GM12864 (cell line): ENCODE data around the gene C13orf42.

ENCODE experiments used
- DNase-seq: peaks from one replicate; pipeline ENCODE4 v3.0.0-alpha.2; 2011; ENCODE audit warnings: low read depth
- H3K4me3 ChIP-seq: 2 replicates; pipeline ENCODE4 v1.5.1; 2011; ENCODE audit warnings: mild to moderate bottlenecking, low read depth, low read length, control low read depth
- CTCF ChIP-seq: IDR thresholded peaks from 2 replicates; pipeline ENCODE4 v1.5.1; 2011; ENCODE audit warnings: low read depth, mild to moderate bottlenecking, moderate library complexity, low read length, control low read depth, inconsistent platforms; ENCODE audit errors: missing control alignments

The C13orf42 gene

GRCh38 chr13:51035469-51035868, 75.6 kb downstream of the C13orf42 start:
- TF ChIP-seq CTCF: no peak
- DNase-seq: no peak
- H3K4me3 ChIP-seq: no peak overlapping the region

- no peak for TF ChIP-seq CTCF
- H3K4me3 ChIP-seq: no peak overlapping the region
- no peak for DNase-seq
Measured at GRCh38 chr13:51034906-51035305, 76.2 kb downstream of the C13orf42 start.

DNA sequence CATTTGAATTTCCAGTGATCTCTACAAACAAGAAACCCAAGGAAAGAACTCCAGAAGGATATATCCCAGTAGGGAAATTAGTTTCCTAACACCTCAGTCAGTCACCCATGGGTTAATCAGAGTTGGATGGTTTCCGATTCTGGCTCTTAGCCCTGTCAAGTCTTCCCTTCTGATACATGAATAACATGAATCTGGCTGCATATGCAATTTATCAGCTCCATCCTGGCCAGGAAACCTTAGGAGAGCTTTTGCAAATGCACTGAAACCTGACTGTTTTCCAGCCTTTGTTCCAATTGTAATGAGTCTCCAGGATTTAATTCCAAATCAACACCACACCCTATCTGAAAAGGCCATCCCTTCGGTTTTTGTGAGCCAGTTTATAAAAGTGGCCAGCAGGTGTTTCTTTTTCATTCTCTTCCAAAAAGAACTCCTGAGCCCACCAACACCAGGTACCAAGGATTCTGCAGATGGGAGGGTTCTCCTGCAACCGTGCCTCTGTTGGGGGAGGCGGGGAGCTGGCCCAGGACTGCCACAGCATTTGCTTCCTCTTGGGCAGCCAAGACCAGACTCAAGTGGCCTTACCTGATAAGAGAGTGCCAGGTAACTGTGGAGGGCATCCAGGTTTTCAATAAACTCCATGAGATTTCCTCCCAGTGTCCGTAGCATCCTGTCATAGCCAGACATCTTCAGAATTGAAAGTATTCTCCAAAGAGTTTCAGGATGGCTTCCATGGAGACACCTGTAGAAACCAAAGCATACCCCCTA, 77.5 kb downstream of the C13orf42 start:
- TF ChIP-seq CTCF: no peak
- no peak for DNase-seq
- H3K4me3 ChIP-seq: no peak overlapping the region

GRCh38 chr13:51032831-51033230, 78.2 kb downstream of the C13orf42 start:
- no peak overlapping the region for H3K4me3 ChIP-seq
- no peak for DNase-seq
- TF ChIP-seq CTCF: no peak
